HuH-7 (cell line): ENCODE data around the gene MYBL2.
A peak's percentile ranks its signal among the peaks of the same experiment; 100 is the strongest.

Experiments
- DNase-seq: peaks from one replicate; pipeline ENCODE4 v3.0.0; 2011; ENCODE audit warnings: low spot score

MYBL2 gene

DNA sequence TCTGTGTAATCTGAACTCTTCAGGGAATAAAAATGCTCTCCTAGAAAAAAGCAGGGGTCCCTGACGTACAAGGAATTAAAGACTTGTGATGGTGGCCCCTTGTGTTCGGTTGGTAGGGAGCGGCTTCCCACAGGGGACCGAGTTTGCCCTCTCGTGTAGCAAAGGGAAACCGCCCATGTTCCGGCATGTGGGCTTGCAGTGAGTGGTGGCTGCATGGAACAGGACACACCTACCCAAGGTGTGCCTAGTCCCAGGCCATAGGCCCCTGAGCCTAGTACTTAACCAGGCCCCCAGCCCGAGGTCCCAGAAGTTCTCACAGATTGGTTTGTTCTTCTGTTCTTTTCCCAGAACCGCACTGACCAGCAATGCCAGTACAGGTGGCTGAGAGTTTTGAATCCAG, 15.5 kb downstream of the MYBL2 start:
- no peak for DNase-seq

DNA sequence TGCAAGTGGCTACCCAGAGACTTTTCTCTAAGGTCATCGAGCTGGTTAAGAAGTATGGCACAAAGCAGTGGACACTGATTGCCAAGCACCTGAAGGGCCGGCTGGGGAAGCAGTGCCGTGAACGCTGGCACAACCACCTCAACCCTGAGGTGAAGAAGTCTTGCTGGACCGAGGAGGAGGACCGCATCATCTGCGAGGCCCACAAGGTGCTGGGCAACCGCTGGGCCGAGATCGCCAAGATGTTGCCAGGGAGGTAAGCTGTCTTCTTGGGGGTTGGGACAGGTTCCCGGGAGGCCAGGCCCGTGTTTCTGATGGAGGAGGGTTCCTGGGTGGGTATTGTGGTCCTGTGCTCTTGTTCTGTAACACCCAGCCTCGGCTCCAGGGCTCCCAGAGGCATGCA, 19.9 kb downstream of the MYBL2 start:
- DNase-seq = no peak

GRCh38 chr20:43689165-43689564, 22.3 kb downstream of the MYBL2 start:
- DNase-seq = no peak

- no peak for DNase-seq
Observed at GRCh38 chr20:43690943-43691598, 24.2 kb downstream of the MYBL2 start.

- peak; percentile 74 for DNase-seq
Observed at GRCh38 chr20:43691928-43692524, 25.1 kb downstream of the MYBL2 start.

- no peak for DNase-seq
Observed at GRCh38 chr20:43694763-43695162, 27.8 kb downstream of the MYBL2 start.

GRCh38 chr20:43695571-43695970, 28.7 kb downstream of the MYBL2 start:
- no peak for DNase-seq

DNA sequence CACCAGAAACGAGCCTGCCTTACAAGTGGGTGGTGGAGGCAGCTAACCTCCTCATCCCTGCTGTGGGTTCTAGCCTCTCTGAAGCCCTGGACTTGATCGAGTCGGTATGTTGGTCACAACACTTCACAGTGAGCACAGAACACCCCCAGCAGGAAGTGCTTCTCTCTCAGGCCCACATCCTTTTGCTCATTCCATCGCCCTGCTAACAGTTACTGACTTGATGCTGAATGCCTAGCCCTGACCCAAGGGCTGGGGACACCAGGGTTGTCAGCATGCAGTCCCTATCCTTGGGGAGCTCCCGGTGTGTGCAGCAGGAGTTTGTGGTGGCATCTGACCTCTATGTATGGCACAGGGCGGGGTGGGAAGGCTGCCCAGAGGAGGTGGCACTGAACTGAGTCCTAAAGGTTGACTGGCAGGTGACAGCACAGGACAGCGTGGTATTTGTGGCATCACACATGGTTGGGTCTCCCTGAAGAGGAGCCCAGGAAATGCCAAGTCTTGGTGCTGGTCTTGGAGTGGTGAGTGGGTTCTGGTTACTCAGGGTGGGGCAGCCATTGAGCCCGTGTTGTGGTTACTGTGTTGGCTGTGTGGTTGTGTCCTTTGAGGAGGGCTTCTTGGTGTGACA, 33.1 kb downstream of the MYBL2 start:
- DNase-seq = no peak

- DNase-seq = no peak
Observed at GRCh38 chr20:43700627-43701026, 33.7 kb downstream of the MYBL2 start.

- no peak for DNase-seq
Observed at GRCh38 chr20:43702502-43702901, 35.6 kb downstream of the MYBL2 start.

- DNase-seq = no peak
Observed at GRCh38 chr20:43710370-43711044, 43.6 kb downstream of the MYBL2 start.

- no peak for DNase-seq
Observed at GRCh38 chr20:43711098-43711654, 44.3 kb downstream of the MYBL2 start.

- DNase-seq = no peak
Observed at GRCh38 chr20:43715044-43715443, 48.1 kb downstream of the MYBL2 start.

GRCh38 chr20:43715511-43715910, 48.6 kb downstream of the MYBL2 start:
- no peak for DNase-seq

DNA sequence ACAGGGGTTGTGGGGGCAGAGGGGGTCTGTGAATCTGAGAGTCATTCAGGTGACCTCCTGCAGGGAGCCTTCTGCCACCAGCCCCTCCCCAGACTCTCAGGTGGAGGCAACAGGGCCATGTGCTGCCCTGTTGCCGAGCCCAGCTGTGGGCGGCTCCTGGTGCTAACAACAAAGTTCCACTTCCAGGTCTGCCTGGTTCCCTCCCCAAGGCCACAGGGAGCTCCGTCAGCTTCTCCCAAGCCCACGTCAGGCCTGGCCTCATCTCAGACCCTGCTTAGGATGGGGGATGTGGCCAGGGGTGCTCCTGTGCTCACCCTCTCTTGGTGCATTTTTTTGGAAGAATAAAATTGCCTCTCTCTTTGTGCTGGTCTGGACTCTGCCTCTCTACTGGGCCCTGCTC, 49.2 kb downstream of the MYBL2 start:
- no peak for DNase-seq

GRCh38 chr20:43716757-43717615, 50.1 kb downstream of the MYBL2 start:
- DNase-seq = no peak

GRCh38 chr20:43717616-43717995, 50.7 kb downstream of the MYBL2 start:
- no peak for DNase-seq

DNA sequence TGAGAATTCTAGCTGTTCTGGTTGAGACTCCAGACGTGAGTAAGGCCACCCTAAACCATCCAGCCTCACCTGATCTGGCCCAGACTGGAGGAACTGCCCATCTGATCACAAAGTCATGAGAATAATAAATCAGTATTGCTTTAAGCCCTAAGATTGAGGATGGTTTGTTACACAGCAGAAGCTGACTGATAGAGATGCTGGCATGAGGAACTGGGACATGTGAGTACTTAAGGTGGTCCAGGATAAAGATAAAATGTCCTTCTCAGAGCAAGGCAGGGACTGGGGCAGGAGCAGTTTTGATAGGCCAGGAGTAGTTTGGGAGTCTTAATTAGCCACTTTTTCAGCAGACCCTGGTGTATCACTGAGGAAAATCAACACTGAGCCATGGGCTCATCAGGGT, 53.1 kb downstream of the MYBL2 start:
- DNase-seq = no peak

- no peak for DNase-seq
Observed at GRCh38 chr20:43721097-43721428, 54.1 kb downstream of the MYBL2 start.

- no peak for DNase-seq
Observed at GRCh38 chr20:43721429-43722152, 54.7 kb downstream of the MYBL2 start.

- DNase-seq = no peak
Observed at GRCh38 chr20:43722153-43722505, 55.2 kb downstream of the MYBL2 start.
